Upper lobe of left lung (tissue), 4 donors: ENCODE results near the gene MOXD1.

ENCODE experiments used
- EP300 ChIP-seq, 4 donors: sonication (generic); formaldehyde crosslinking; IDR thresholded peaks; one replicate each; pipeline ENCODE4 v1.5.1; 2017; ENCODE audit warnings: antibody characterized with exemption in 4 of 4, control low read depth in 2 of 4
- POLR2A ChIP-seq, 4 donors: fragments of 450-650 bp; IDR thresholded peaks; one replicate each; pipeline ENCODE4 v1.5.1; 2016 to 2017; ENCODE audit warnings: antibody characterized with exemption in 4 of 4, mild to moderate bottlenecking in 2 of 4
- POLR2AphosphoS5 ChIP-seq, 2 donors: sonication (generic); formaldehyde crosslinking; IDR thresholded peaks; one replicate each; pipeline ENCODE4 v1.5.1; 2017; ENCODE audit warnings: antibody characterized with exemption in 2 of 2
- TF ChIP-seq, protein P1 (sequence below), 6 experiments: fragments of 450-650 bp in 4 of 6; fragments of 200-600 bp in 2 of 6; sonication (generic) in 2 of 6; IDR thresholded peaks; one replicate each; pipeline ENCODE4 v1.5.1; 2016 to 2019; ENCODE audit warnings: antibody characterized with exemption in 6 of 6

DNA sequence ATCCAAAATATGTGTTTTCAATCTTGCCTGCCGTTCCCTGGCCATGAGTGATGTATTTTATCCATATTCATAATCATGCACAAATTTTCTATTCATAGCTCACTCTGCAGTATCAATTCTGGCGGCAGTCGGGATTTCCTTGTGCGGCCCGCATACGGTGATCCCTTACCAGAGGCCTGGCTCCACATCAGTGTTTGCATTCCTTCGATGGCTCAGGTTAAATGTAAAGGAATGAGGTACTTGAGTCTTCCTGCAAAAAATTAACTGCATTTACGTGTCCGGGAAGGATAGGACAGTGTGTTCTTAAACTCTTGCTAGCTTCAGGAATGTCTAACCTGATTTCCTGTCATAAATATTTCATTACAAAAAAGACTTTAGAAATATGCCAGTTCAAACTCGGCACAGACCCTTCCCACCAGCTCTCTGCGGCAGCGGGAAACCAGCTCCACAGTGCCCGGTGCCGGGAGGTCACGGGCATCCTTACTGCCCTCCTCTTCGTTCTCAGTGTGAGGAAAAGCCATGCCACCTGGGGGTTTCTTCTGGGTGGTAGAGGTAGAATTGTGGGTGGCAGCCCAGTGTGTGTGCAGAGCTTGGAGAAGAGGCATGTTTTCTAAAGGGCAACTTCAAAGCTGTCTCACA, 154.5 kb downstream of the MOXD1 start:
- no peak for TF ChIP-seq POLR2AphosphoS5 (IDR thresholded peaks at IDR 0.05)
- TF ChIP-seq, protein P1, sequence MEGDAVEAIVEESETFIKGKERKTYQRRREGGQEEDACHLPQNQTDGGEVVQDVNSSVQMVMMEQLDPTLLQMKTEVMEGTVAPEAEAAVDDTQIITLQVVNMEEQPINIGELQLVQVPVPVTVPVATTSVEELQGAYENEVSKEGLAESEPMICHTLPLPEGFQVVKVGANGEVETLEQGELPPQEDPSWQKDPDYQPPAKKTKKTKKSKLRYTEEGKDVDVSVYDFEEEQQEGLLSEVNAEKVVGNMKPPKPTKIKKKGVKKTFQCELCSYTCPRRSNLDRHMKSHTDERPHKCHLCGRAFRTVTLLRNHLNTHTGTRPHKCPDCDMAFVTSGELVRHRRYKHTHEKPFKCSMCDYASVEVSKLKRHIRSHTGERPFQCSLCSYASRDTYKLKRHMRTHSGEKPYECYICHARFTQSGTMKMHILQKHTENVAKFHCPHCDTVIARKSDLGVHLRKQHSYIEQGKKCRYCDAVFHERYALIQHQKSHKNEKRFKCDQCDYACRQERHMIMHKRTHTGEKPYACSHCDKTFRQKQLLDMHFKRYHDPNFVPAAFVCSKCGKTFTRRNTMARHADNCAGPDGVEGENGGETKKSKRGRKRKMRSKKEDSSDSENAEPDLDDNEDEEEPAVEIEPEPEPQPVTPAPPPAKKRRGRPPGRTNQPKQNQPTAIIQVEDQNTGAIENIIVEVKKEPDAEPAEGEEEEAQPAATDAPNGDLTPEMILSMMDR (IDR thresholded peaks at IDR 0.05): no peak
- no peak for TF ChIP-seq EP300 (IDR thresholded peaks at IDR 0.05)
- no peak for TF ChIP-seq POLR2A (IDR thresholded peaks at IDR 0.05)
